ENCODE data around the gene EIF3I.

Gene EIF3I

DNA sequence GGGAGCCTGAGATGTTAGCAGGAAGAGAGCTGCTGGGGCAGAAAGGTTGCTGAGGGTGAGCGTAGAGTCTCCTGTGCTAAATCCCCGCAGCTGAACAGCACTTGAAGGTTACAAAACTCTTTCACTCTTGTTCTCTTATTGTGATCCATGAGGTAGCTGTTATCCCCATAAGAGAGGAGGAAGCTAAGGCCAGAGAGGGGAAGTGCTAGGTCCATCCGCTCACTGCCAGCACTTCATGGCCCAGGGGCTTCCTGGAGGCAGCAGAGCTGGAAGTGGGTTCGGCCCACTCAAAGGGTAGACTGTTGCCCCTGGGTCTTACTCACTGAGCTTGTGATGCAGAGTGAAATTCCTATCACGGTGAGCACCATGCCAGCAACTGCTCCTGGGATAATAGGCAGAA is 5.6 kb upstream of the EIF3I start:
- H4K20me1 ChIP-seq (ENCODE audit: insufficient read depth, low read length): no peaks in the 10 kb centered on the region
- H3K36me3 ChIP-seq (replicated peaks; ENCODE audit: low read depth, low read length): no peaks in the 10 kb centered on the region
- H3K4me3 ChIP-seq (ENCODE audit: low read length): no peak overlapping the region
- no peaks in the 10 kb centered on the region for H3K9me3 ChIP-seq (ENCODE audit: insufficient read depth, low read length)
- no peak overlapping the region for H2AFZ ChIP-seq (ENCODE audit: low read depth, low read length)
- H3K4me2 ChIP-seq (ENCODE audit: low read length): no peak overlapping the region
- no peaks in the 10 kb centered on the region for H3K27me3 ChIP-seq (ENCODE audit: low read depth, low read length)
- no peak for TF ChIP-seq EZH2phosphoT487 (IDR thresholded peaks at IDR 0.05; ENCODE audit: low read depth)
- TF ChIP-seq, protein P1, sequence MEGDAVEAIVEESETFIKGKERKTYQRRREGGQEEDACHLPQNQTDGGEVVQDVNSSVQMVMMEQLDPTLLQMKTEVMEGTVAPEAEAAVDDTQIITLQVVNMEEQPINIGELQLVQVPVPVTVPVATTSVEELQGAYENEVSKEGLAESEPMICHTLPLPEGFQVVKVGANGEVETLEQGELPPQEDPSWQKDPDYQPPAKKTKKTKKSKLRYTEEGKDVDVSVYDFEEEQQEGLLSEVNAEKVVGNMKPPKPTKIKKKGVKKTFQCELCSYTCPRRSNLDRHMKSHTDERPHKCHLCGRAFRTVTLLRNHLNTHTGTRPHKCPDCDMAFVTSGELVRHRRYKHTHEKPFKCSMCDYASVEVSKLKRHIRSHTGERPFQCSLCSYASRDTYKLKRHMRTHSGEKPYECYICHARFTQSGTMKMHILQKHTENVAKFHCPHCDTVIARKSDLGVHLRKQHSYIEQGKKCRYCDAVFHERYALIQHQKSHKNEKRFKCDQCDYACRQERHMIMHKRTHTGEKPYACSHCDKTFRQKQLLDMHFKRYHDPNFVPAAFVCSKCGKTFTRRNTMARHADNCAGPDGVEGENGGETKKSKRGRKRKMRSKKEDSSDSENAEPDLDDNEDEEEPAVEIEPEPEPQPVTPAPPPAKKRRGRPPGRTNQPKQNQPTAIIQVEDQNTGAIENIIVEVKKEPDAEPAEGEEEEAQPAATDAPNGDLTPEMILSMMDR (IDR thresholded peaks at IDR 0.05; ENCODE audit: low read depth, low read length): no peak
- H3K27ac ChIP-seq (ENCODE audit: low read length): no peak overlapping the region
- peaks cover 12% of the 10 kb centered on the region for H3K4me1 ChIP-seq (ENCODE audit: low read length)
- no peak overlapping the region for H3K9ac ChIP-seq (ENCODE audit: low read length)
- H3K79me2 ChIP-seq (ENCODE audit: low read length): no peaks in the 10 kb centered on the region

DNA sequence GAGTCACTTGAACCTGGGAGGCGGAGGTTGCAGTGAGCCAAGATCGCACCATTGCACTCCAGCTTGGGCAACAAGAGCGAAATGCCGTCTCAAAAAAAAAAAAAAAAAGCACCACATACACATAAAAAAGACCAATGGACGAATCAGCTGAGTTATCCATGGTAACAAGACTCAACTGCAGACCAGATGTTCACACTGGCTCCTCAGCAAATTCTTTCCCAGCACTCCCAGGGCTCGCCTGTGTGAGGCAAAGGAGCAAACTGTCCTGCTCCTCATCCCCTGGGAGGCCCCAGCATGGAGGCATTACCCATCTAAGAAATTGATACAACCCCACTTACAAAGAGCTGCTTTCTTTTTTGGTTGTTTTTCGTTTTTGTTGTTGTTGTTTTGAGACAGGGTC is 3.2 kb upstream of the EIF3I start:
- Histone ChIP-seq H3K4me2 (ENCODE audit: low read length) (no peak overlapping the region), H3K9ac (ENCODE audit: low read length) (no peak overlapping the region), H3K9me3 (ENCODE audit: insufficient read depth, low read length) (no peaks in the 10 kb centered on the region), H3K27ac (ENCODE audit: low read length) (no peak overlapping the region), H4K20me1 (ENCODE audit: insufficient read depth, low read length) (no peaks in the 10 kb centered on the region), H3K79me2 (ENCODE audit: low read length) (peaks cover 18% of the 10 kb centered on the region), H3K27me3 (ENCODE audit: low read depth, low read length) (no peaks in the 10 kb centered on the region), H3K36me3 (replicated peaks; ENCODE audit: low read depth, low read length) (no peaks in the 10 kb centered on the region), H3K4me3 (ENCODE audit: low read length) (no peak overlapping the region), H3K4me1 (ENCODE audit: low read length) (peaks cover 11% of the 10 kb centered on the region), H2AFZ (ENCODE audit: low read depth, low read length) (no peak overlapping the region)
- TF ChIP-seq, protein P1 (IDR thresholded peaks at IDR 0.05; ENCODE audit: low read depth, low read length): no peak
- no peak for TF ChIP-seq EZH2phosphoT487 (IDR thresholded peaks at IDR 0.05; ENCODE audit: low read depth)

- no peaks in the 10 kb centered on the region for H3K36me3 ChIP-seq (replicated peaks; ENCODE audit: low read depth, low read length)
- no peaks in the 10 kb centered on the region for H3K27me3 ChIP-seq (ENCODE audit: low read depth, low read length)
- no peak for TF ChIP-seq EZH2phosphoT487 (IDR thresholded peaks at IDR 0.05; ENCODE audit: low read depth)
- TF ChIP-seq, protein P1 (IDR thresholded peaks at IDR 0.05; ENCODE audit: low read depth, low read length): no peak
- H3K79me2 ChIP-seq (ENCODE audit: low read length): peaks cover 21% of the 10 kb centered on the region
- peak overlapping the region; percentile 88 for H3K9ac ChIP-seq (ENCODE audit: low read length)
- no peaks in the 10 kb centered on the region for H3K9me3 ChIP-seq (ENCODE audit: insufficient read depth, low read length)
- no peaks in the 10 kb centered on the region for H4K20me1 ChIP-seq (ENCODE audit: insufficient read depth, low read length)
- no peak overlapping the region for H2AFZ ChIP-seq (ENCODE audit: low read depth, low read length)
- peak overlapping the region; percentile 87 for H3K4me3 ChIP-seq (ENCODE audit: low read length)
- H3K4me2 ChIP-seq (ENCODE audit: low read length): peak overlapping the region; percentile 91
- peaks cover 11% of the 10 kb centered on the region for H3K4me1 ChIP-seq (ENCODE audit: low read length)
- H3K27ac ChIP-seq (ENCODE audit: low read length): no peak overlapping the region
Measured at GRCh38 chr1:32220746-32221580, 1.2 kb upstream of the EIF3I start.

DNA sequence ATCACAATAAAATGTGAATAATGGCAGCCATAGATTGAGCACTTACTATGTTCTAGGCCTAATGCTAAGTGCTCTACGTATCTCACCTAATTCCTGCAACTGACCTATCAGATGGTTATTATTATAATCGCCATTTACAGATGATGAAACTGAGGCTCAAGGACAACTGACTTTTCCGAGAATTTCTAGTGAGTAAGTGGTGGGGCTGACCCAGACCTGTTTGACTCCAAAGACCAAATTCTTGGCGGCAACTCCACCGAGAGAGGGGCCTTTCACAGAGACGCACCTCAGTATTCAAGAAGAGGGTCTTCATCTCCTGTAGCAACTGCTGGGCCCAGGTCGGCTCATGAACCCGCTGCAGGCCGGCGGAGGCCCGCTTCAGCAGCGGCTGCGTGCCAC is 627 bp upstream of the EIF3I start:
- Histone ChIP-seq H3K27me3 (ENCODE audit: low read depth, low read length) (no peaks in the 10 kb centered on the region), H2AFZ (ENCODE audit: low read depth, low read length) (peak overlapping the region; percentile 83), H4K20me1 (ENCODE audit: insufficient read depth, low read length) (no peaks in the 10 kb centered on the region), H3K79me2 (ENCODE audit: low read length) (peaks cover 21% of the 10 kb centered on the region), H3K9ac (ENCODE audit: low read length) (peak overlapping the region; percentile 88), H3K4me3 (ENCODE audit: low read length) (peak overlapping the region; percentile 87), H3K4me1 (ENCODE audit: low read length) (peaks cover 11% of the 10 kb centered on the region), H3K4me2 (ENCODE audit: low read length) (peak overlapping the region; percentile 91), H3K9me3 (ENCODE audit: insufficient read depth, low read length) (no peaks in the 10 kb centered on the region), H3K27ac (ENCODE audit: low read length) (no peak overlapping the region), H3K36me3 (replicated peaks; ENCODE audit: low read depth, low read length) (no peaks in the 10 kb centered on the region)
- TF ChIP-seq, protein P1 (IDR thresholded peaks at IDR 0.05; ENCODE audit: low read depth, low read length): no peak
- no peak for TF ChIP-seq EZH2phosphoT487 (IDR thresholded peaks at IDR 0.05; ENCODE audit: low read depth)

Measured in OCI-LY3 (cell line).